Panc1 (cell line): ENCODE data around the gene F11. TPM values are rescaled to one million over a fixed set of nuclear protein-coding genes. Genes with fewer than 3 reads are reported as not detected.

Experiments
- ATAC-seq: fragments of 200-7000 bp; cut with Tn5 transposase; 2 replicates; pipeline ENCODE4 v1.9.1; 2020; ENCODE audit warnings: mild to moderate bottlenecking, moderate library complexity
- BruUV-seq: library from RNA; stranded (reverse); fragments of 400-500 nt; replicated peaks from 2 replicates; lab custom pipeline; 2021; lab: Mats Ljungman, UMichigan
- CTCF ChIA-PET: fragments of 300-600 bp; sonication (Branson Sonifier 250); formaldehyde crosslinking; loops from one replicate; lab custom pipeline; 2022; ENCODE audit warnings: antibody characterized with exemption; lab: Charles Lee
- POLR2A ChIA-PET: fragments of 300-600 bp; sonication (Branson Sonifier 250); formaldehyde crosslinking; loops from one replicate; lab custom pipeline; 2022; ENCODE audit warnings: antibody characterized with exemption; lab: Charles Lee
- DNase-seq: peaks from one replicate; pipeline ENCODE4 v3.0.0-alpha.2; 2010; ENCODE audit warnings: low read depth, low spot score
- H3K27ac ChIP-seq: 2 replicates; pipeline ENCODE4 v1.5.1; 2011; ENCODE audit warnings: mild to moderate bottlenecking, low read length, inconsistent platforms
- H3K27me3 ChIP-seq: fragments of 200-500 bp; sonication (Bioruptor generic); 2 replicates; pipeline ENCODE4 v1.6.0; 2014; ENCODE audit warnings: low read length, inconsistent platforms; ENCODE audit not compliant: control insufficient read depth, insufficient read depth
- H3K36me3 ChIP-seq: fragments of 200-500 bp; sonication (Bioruptor generic); 2 replicates; pipeline ENCODE4 v1.5.1; 2014; ENCODE audit warnings: inconsistent platforms, mild to moderate bottlenecking, low read length, moderate library complexity; ENCODE audit not compliant: control insufficient read depth, insufficient read depth
- H3K4me1 ChIP-seq: 2 replicates; pipeline ENCODE4 v1.5.1; 2011; ENCODE audit warnings: inconsistent platforms, mild to moderate bottlenecking, low read length, moderate library complexity; ENCODE audit not compliant: control insufficient read depth, insufficient read depth
- H3K4me3 ChIP-seq, 2 experiments: 2 replicates each; pipeline ENCODE4 v1.5.1; 2011 to 2012; ENCODE audit warnings: low read depth in 2 of 2, low read length in 2 of 2, mild to moderate bottlenecking in 2 of 2, inconsistent platforms in 1 of 2, moderate library complexity in 1 of 2
- H3K9me3 ChIP-seq: fragments of 200-500 bp; sonication (Bioruptor generic); 2 replicates; pipeline ENCODE4 v1.5.1; 2014; ENCODE audit warnings: low read depth, mild to moderate bottlenecking, inconsistent platforms, low read length, moderate library complexity; ENCODE audit not compliant: control insufficient read depth, insufficient read depth
- CTCF ChIP-seq: fragments of 450-650 bp; IDR thresholded peaks from 2 replicates; pipeline ENCODE4 v1.5.1; 2017; ENCODE audit warnings: mild to moderate bottlenecking
- POLR2AphosphoS5 ChIP-seq: IDR thresholded peaks from 2 replicates; pipeline ENCODE4 v1.6.1; 2012; ENCODE audit warnings: mild to moderate bottlenecking, low read depth, low read length, moderate library complexity
- REST ChIP-seq, 2 experiments: IDR thresholded peaks; 2 replicates each; pipeline ENCODE4 v1.6.1; 2011 to 2012; ENCODE audit warnings: low read depth in 2 of 2, control low read depth in 1 of 2, low read length in 1 of 2, mild to moderate bottlenecking in 1 of 2, moderate library complexity in 1 of 2; ENCODE audit not compliant: insufficient read depth in 1 of 2
- SIN3A ChIP-seq: IDR thresholded peaks from 2 replicates; pipeline ENCODE4 v1.6.1; 2012; ENCODE audit warnings: low read depth, mild to moderate bottlenecking, low read length, moderate library complexity, borderline replicate concordance; ENCODE audit not compliant: insufficient read depth
- TCF7L2 ChIP-seq: IDR thresholded peaks from 2 replicates; pipeline ENCODE4 v1.6.1; 2011; ENCODE audit warnings: mild to moderate bottlenecking, low read depth, low read length, inconsistent platforms
- in situ Hi-C: cut with HindIII; loops from 2 replicates; pipeline ENCODE4 v1.10.0; 2016; ENCODE audit warnings: low sequenced_read_pairs, low pct_unique_long_range_greater_than_20kb
- intact Hi-C: fragments of 100-400 bp; cut with micrococcal nuclease; formaldehyde crosslinking; loops from one replicate; pipeline ENCODE4 v1.10.0; 2022; ENCODE audit not compliant: unreplicated experiment
- total RNA-seq: library from RNA; stranded (reverse); gene quantifications from one replicate; pipeline ENCODE4 v1.2.1, GENCODE V29; 2021; ENCODE audit not compliant: unreplicated experiment

F11 gene
- total RNA-seq, 1 experiment from 2014 or later, result not detected

GRCh38 chr4:186291256-186291890 is 25.4 kb downstream of the F11 start:
- ChIA-PET POLR2A (no interaction called here), CTCF (no interaction called here)
- in situ Hi-C loops, result no loop called here
- TF ChIP-seq CTCF, result no peak
- TF ChIP-seq POLR2AphosphoS5, result no peak
- no peak for TF ChIP-seq SIN3A
- no peak for TF ChIP-seq TCF7L2
- TF ChIP-seq REST (IDR thresholded peaks at IDR 0.05; ENCODE audit: insufficient read depth in 1 of 2, low read depth in 2 of 2, low read length in 1 of 2), result no peak
- DNase-seq, result no peak
- no peaks in the 10 kb centered on the region for H3K4me1 ChIP-seq
- H3K9me3 ChIP-seq, result no peaks in the 10 kb centered on the region
- no peak for ATAC-seq
- H3K36me3 ChIP-seq, result no peaks in the 10 kb centered on the region
- H3K27ac ChIP-seq, result no peak overlapping the region
- intact Hi-C loops, result no loop called here
- no peak overlapping the region for H3K4me3 ChIP-seq
- no TSS peak for BruUV-seq
- H3K27me3 ChIP-seq, result no peaks in the 10 kb centered on the region

- POLR2A ChIA-PET, result no interaction called here
These were observed 28.2 kb downstream of the F11 start for GRCh38 chr4:186294160-186294559.

More at GRCh38 chr4:186294160-186294559, 28.2 kb downstream of the F11 start:
- H3K4me1 ChIP-seq, result no peaks in the 10 kb centered on the region
- H3K36me3 ChIP-seq, result no peaks in the 10 kb centered on the region
- H3K27ac ChIP-seq, result no peak overlapping the region
- TF ChIP-seq SIN3A (no peak), POLR2AphosphoS5 (no peak), TCF7L2 (no peak), REST (IDR thresholded peaks at IDR 0.05; ENCODE audit: insufficient read depth in 1 of 2, low read depth in 2 of 2, low read length in 1 of 2) (no peak), CTCF (no peak)
- no peaks in the 10 kb centered on the region for H3K27me3 ChIP-seq
- no peaks in the 10 kb centered on the region for H3K9me3 ChIP-seq
- ATAC-seq, result no peak
- in situ Hi-C loops, result no loop called here
- no peak overlapping the region for H3K4me3 ChIP-seq
- no TSS peak for BruUV-seq
- CTCF ChIA-PET, result no interaction called here
- intact Hi-C loops, result no loop called here
- no peak for DNase-seq
